Activated CD8-positive, alpha-beta T cell treated with anti-CD3 and anti-CD28 coated beads, Interleukin-2, amount 10 ng/mL, durations not matched to agents 7 days and 5 days (primary cell): Measurements from ENCODE around the gene PKD2L2. TPM values are rescaled to one million over a fixed set of nuclear protein-coding genes. Genes with fewer than 3 reads are reported as not detected.
A peak's percentile ranks its signal among the peaks of the same experiment; 100 is the strongest.
"Not testable (repeated sequence)": the region's sequence is repeated elsewhere in the genome, so short reads cannot be mapped to it uniquely, and the experiment has no call there.

ENCODE experiments used
- ATAC-seq: fragments of 150-1000 bp; cut with Tn5 transposase; one replicate; pipeline ENCODE4 v1.10.0; 2021; ENCODE audit warnings: moderate library complexity
- CTCF ChIA-PET: fragments of 350-600 bp; sonication (Branson Sonifier 250); formaldehyde crosslinking; loops from one replicate; lab custom pipeline; 2021; ENCODE audit warnings: antibody characterized with exemption; lab: Charles Lee
- POLR2A ChIA-PET: fragments of 350-600 bp; sonication (Branson Sonifier 250); formaldehyde crosslinking; loops from one replicate; lab custom pipeline; 2021; ENCODE audit warnings: antibody characterized with exemption; lab: Charles Lee
- DNase-seq: peaks from one replicate; pipeline ENCODE4 v3.0.0-alpha.2; 2020
- H3K27ac Mint-ChIP-seq: one replicate; pipeline ENCODE4 v1.8.0; 2021; ENCODE audit warnings: mild to moderate bottlenecking, mixed read lengths
- H3K27me3 Mint-ChIP-seq: one replicate; pipeline ENCODE4 v1.8.0; 2021; ENCODE audit warnings: low read depth, mixed read lengths
- H3K36me3 Mint-ChIP-seq: one replicate; pipeline ENCODE4 v1.8.0; 2021; ENCODE audit warnings: low read depth, mixed read lengths
- H3K4me1 Mint-ChIP-seq: one replicate; pipeline ENCODE4 v1.8.0; 2021; ENCODE audit warnings: low read depth, mixed read lengths
- H3K4me3 Mint-ChIP-seq: one replicate; pipeline ENCODE4 v1.8.0; 2021; ENCODE audit warnings: mild to moderate bottlenecking, mixed read lengths
- H3K9me3 Mint-ChIP-seq: one replicate; pipeline ENCODE4 v1.8.0; 2022; ENCODE audit warnings: mixed read lengths; ENCODE audit not compliant: insufficient read depth
- total RNA-seq, 2 experiments: library from RNA; stranded (reverse); gene quantifications; one replicate each; pipeline ENCODE4 v1.2.3, GENCODE V29; 2021

The PKD2L2 gene
- total RNA-seq: not detected

- Mint-ChIP-seq H3K9me3 (no peaks in the 10 kb centered on the region), H3K4me1 (peaks cover 21% of the 10 kb centered on the region), H3K36me3 (peaks cover 3% of the 10 kb centered on the region), H3K4me3 (peak within 1 kb of the TSS; percentile 73), H3K27me3 (peaks cover 5% of the 10 kb centered on the region), H3K27ac (peak within 1 kb of the TSS; percentile 85)
- ATAC-seq (peak; percentile 100), DNase-seq (peak; percentile 86)
- ChIA-PET POLR2A (interaction anchor here (0.5 to 1.5 kb wide), 9 partner anchors 9 to 325 kb away, joined by 3 to 12 read pairs (median 3); partner anchors contain the start of genes CDC23, HNRNPA0, KIF20A and MYOT), CTCF (interaction anchor here (0.6 to 5.7 kb wide), 16 partner anchors 9 to 464 kb away, joined by 3 to 37 read pairs (median 5); partner anchors contain the start of gene KDM3B)
Observed at GRCh38 chr5:137888863-137889759, at the start of gene PKD2L2. Gene PKD2L2, plus strand, starts transcription at chr5:137889457. Its CDS starts 35 bp downstream, at chr5:137889492.

- H3K4me3 Mint-ChIP-seq: no peak overlapping the region
- no peak for DNase-seq
- H3K27me3 Mint-ChIP-seq: no peaks in the 10 kb centered on the region
- CTCF ChIA-PET: interaction anchor here (1.6 kb wide), 1 partner anchor 213 kb away, joined by 3 read pairs; no protein-coding TSS in a partner anchor
- no peaks in the 10 kb centered on the region for H3K4me1 Mint-ChIP-seq
- H3K36me3 Mint-ChIP-seq: no peaks in the 10 kb centered on the region
- POLR2A ChIA-PET: no interaction called here
- ATAC-seq: no peak
- H3K9me3 Mint-ChIP-seq: no peaks in the 10 kb centered on the region
- no peak overlapping the region for H3K27ac Mint-ChIP-seq
Observed at GRCh38 chr5:137842296-137842695, 47.0 kb upstream of the PKD2L2 start.

GRCh38 chr5:137843676-137844299, 45.5 kb upstream of the PKD2L2 start:
- DNase-seq (no peak), ATAC-seq (no peak)
- Mint-ChIP-seq H3K27ac (no peak overlapping the region), H3K27me3 (no peaks in the 10 kb centered on the region), H3K36me3 (no peaks in the 10 kb centered on the region), H3K9me3 (no peaks in the 10 kb centered on the region), H3K4me3 (no peak overlapping the region), H3K4me1 (no peaks in the 10 kb centered on the region)
- ChIA-PET POLR2A (no interaction called here), CTCF (no interaction called here)

- peaks cover 2% of the 10 kb centered on the region for H3K4me1 Mint-ChIP-seq
- DNase-seq (no peak), ATAC-seq (no peak)
- no peaks in the 10 kb centered on the region for H3K27me3 Mint-ChIP-seq
- ChIA-PET POLR2A (interaction anchor here (0.6 kb wide), 1 partner anchor 64 kb away, joined by 3 read pairs; no protein-coding TSS in a partner anchor), CTCF (interaction anchor here (1.2 to 2.0 kb wide), 2 partner anchors 20 to 67 kb away, joined by 3 to 7 read pairs; no protein-coding TSS in a partner anchor)
- no peaks in the 10 kb centered on the region for H3K9me3 Mint-ChIP-seq
- H3K4me3 Mint-ChIP-seq: no peak overlapping the region
- no peak overlapping the region for H3K27ac Mint-ChIP-seq
- H3K36me3 Mint-ChIP-seq: no peaks in the 10 kb centered on the region
Observed at GRCh38 chr5:137845472-137845871, 43.8 kb upstream of the PKD2L2 start.

GRCh38 chr5:137847687-137848086, 41.6 kb upstream of the PKD2L2 start:
- Mint-ChIP-seq H3K36me3 (no peaks in the 10 kb centered on the region), H3K27ac (no peak overlapping the region)

GRCh38 chr5:137853165-137853564, 36.1 kb upstream of the PKD2L2 start:
- H3K4me1 Mint-ChIP-seq: peaks cover 16% of the 10 kb centered on the region
- H3K9me3 Mint-ChIP-seq, ATAC-seq, DNase-seq, H3K36me3 Mint-ChIP-seq, CTCF ChIA-PET, H3K27me3 Mint-ChIP-seq, H3K4me3 Mint-ChIP-seq, H3K27ac Mint-ChIP-seq: not testable (repeated sequence)
- POLR2A ChIA-PET: interaction anchor here (0.6 kb wide), 1 partner anchor 28 kb away, joined by 3 read pairs; no protein-coding TSS in a partner anchor

More at GRCh38 chr5:137847687-137848086, 41.6 kb upstream of the PKD2L2 start:
- ATAC-seq: no peak
- no peak overlapping the region for H3K4me3 Mint-ChIP-seq
- CTCF ChIA-PET: interaction anchor here (0.6 to 0.8 kb wide), 2 partner anchors 68 to 105 kb away, joined by 3 read pairs; no protein-coding TSS in a partner anchor
- H3K9me3 Mint-ChIP-seq: no peaks in the 10 kb centered on the region
- H3K27me3 Mint-ChIP-seq: no peaks in the 10 kb centered on the region
- POLR2A ChIA-PET: no interaction called here
- H3K4me1 Mint-ChIP-seq: peaks cover 2% of the 10 kb centered on the region
- no peak for DNase-seq

- ATAC-seq (no peak), DNase-seq (no peak)
- no peaks in the 10 kb centered on the region for H3K36me3 Mint-ChIP-seq
- H3K27me3 Mint-ChIP-seq: no peaks in the 10 kb centered on the region
- H3K4me1 Mint-ChIP-seq: peaks cover 18% of the 10 kb centered on the region
- no peaks in the 10 kb centered on the region for H3K9me3 Mint-ChIP-seq
- ChIA-PET POLR2A (no interaction called here), CTCF (no interaction called here)
- H3K4me3 Mint-ChIP-seq: no peak overlapping the region
- H3K27ac Mint-ChIP-seq: no peak overlapping the region
Observed at GRCh38 chr5:137856201-137856600, 33.1 kb upstream of the PKD2L2 start.

- Mint-ChIP-seq H3K4me1 (peaks cover 24% of the 10 kb centered on the region), H3K36me3 (no peaks in the 10 kb centered on the region)
- CTCF ChIA-PET: no interaction called here
Observed at GRCh38 chr5:137856916-137857862, 32.1 kb upstream of the PKD2L2 start.

GRCh38 chr5:137858223-137858916, 30.9 kb upstream of the PKD2L2 start:
- ATAC-seq (peak; percentile 57), DNase-seq (no peak)
- ChIA-PET CTCF (no interaction called here), POLR2A (no interaction called here)
- Mint-ChIP-seq H3K36me3 (no peaks in the 10 kb centered on the region), H3K4me1 (peaks cover 24% of the 10 kb centered on the region), H3K9me3 (no peaks in the 10 kb centered on the region), H3K27me3 (no peaks in the 10 kb centered on the region), H3K4me3 (peak overlapping the region; percentile 69), H3K27ac (peak overlapping the region; percentile 75)

More at GRCh38 chr5:137856916-137857862, 32.1 kb upstream of the PKD2L2 start:
- ATAC-seq (no peak), DNase-seq (no peak)
- H3K9me3 Mint-ChIP-seq: no peaks in the 10 kb centered on the region
- no peaks in the 10 kb centered on the region for H3K27me3 Mint-ChIP-seq
- H3K27ac Mint-ChIP-seq: peak overlapping the region; percentile 44
- POLR2A ChIA-PET: no interaction called here
- H3K4me3 Mint-ChIP-seq: no peak overlapping the region

GRCh38 chr5:137858954-137859353, 30.3 kb upstream of the PKD2L2 start:
- POLR2A ChIA-PET: no interaction called here
- H3K9me3 Mint-ChIP-seq: no peaks in the 10 kb centered on the region
- peaks cover 24% of the 10 kb centered on the region for H3K4me1 Mint-ChIP-seq

More at GRCh38 chr5:137858954-137859353, 30.3 kb upstream of the PKD2L2 start:
- DNase-seq (no peak), ATAC-seq (no peak)
- Mint-ChIP-seq H3K4me3 (no peak overlapping the region), H3K27ac (no peak overlapping the region), H3K36me3 (no peaks in the 10 kb centered on the region), H3K27me3 (no peaks in the 10 kb centered on the region)
- CTCF ChIA-PET: no interaction called here
